GM21723 (cell line): ENCODE measurements around the gene UNK.
"Not testable (repeated sequence)": the region's sequence is repeated elsewhere in the genome, so short reads cannot be mapped to it uniquely, and the experiment has no call there.

ENCODE experiments used
- ATAC-seq: cut with Tn5 transposase; IDR thresholded peaks from one replicate; pipeline ENCODE4 v1.9.1; 2021; ENCODE audit warnings: mild to moderate bottlenecking, moderate library complexity; ENCODE audit not compliant: unreplicated experiment

Gene UNK

DNA sequence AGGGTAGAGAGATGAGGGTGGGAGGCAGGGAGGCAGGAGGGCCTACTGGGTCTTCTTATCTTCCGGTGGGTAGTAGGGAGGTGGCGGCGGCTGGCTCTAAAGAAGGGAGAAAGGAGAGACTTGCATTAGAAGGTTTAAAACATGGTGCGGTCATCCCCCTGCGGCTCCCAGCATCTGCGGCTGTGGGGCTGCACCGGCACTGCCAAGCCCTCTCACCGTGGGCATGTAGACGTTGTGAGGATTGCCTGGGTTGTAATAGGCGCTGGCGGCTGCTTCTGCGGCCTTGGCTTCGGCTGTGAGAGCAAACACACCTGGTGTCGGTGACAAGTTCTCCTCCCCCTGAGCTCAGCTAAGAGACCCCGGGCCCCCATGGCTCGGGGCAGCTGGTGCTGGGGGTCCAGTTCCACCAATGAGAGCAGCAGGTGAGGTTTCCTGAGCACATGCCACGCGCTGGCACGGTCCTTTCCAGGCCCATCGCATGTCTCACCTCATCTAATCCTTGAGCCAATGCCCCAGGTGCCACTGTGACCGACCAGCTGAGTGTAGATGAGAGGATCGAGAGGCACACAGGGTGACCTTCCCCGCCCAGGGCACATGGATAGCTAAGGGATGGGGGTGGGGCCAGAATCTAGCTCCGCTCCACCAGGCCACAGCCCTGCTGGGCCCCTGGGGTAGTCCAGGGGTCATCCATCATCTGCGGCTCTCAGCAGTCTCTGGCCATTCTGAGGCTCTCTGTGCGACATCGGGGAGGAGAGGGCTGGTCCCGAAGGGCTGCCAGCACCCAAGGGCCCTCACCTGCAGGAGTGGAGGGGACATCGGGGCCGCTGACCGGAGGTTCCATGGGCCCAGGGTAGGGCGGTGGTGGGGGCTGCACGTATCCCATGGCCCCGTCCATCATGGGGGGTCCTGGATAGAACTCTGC, 62.3 kb downstream of the UNK start:
- no peak for ATAC-seq

- no peak for ATAC-seq
Measured at GRCh38 chr17:75847614-75848522, 63.3 kb downstream of the UNK start.

DNA sequence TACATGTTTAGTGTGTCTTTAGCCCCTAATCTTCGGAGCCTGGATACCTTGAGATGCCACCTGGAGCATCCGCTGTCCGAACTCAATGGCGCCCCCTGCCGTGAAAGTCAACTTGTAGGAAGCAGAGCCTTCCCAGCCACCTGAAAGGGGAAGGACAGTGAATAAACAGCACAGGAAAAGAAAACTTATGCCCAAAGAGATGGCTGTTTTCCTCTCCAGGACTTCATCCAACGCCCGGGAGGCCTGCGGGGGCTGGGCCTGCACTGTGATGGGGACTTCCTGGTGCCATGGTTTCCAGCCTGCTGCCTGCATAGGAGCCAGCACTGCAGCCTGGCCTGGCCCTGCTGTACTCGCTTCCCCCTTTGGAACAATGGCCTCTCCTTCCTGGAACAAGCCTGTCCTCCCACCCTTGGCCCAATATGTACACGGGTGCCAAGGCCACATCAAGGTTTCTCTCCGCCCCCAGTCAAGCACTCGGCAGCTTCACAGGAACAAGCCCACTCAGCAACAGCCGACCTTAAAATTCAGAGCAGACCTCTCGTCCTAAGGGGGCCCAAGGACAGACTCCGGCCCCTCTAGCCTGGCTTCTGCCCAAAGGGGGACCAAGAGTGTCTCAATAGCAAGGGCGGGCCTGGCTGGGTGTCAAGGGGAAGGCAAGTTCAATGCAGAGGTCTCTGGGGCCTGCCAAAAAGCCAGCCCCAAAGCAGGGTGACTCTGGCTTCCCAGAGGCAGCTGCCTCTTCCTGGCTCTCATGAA, 64.1 kb downstream of the UNK start:
- no peak for ATAC-seq

GRCh38 chr17:75849279-75849646, 64.7 kb downstream of the UNK start:
- ATAC-seq = no peak

DNA sequence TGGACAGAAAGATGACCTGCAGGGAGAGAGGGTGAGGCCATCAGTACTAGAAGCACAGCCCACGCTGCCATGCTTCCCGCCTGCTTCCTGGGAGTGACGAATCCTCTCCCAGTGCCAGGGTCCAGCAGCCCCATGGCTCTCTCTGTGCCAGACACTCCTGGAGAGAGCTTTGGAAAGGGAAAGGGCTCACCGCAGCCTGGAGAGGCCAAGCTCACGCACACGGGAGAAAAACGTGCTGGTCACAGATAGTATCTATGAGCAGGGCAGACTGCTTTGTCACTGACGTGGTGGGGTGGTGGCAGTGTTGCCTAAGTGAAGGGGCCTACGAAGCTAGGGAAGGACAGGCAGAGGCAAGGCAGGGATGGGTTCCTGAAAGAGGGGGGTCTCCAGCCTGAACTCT, 65.1 kb downstream of the UNK start:
- no peak for ATAC-seq

- ATAC-seq = no peak
Measured at GRCh38 chr17:75850928-75851692, 66.5 kb downstream of the UNK start.

GRCh38 chr17:75851693-75851991, 67.0 kb downstream of the UNK start:
- not testable (repeated sequence) for ATAC-seq

GRCh38 chr17:75853433-75853832, 68.8 kb downstream of the UNK start:
- no peak for ATAC-seq

GRCh38 chr17:75854101-75854748, 69.6 kb downstream of the UNK start:
- ATAC-seq = no peak

DNA sequence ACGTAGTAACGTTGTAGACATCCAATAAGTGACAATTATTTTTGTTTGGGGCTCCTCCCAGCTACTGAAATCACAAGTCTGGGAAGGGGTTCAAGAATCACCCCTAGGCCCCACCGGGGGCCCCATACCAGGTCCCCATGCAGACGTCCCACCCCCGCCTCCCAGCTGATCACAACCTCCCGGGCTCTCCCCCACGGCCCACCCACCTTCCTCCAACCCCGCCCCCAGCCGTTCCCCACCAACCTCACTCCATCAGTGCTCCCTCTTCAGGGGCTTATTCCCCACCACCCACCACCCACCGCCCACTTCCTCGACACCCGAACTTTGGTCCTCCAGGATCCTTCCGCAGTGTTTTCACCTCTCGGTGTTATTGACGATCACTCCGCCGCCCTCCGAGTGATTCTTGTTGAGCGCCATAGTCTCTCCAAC, 70.3 kb downstream of the UNK start:
- ATAC-seq = no peak

DNA sequence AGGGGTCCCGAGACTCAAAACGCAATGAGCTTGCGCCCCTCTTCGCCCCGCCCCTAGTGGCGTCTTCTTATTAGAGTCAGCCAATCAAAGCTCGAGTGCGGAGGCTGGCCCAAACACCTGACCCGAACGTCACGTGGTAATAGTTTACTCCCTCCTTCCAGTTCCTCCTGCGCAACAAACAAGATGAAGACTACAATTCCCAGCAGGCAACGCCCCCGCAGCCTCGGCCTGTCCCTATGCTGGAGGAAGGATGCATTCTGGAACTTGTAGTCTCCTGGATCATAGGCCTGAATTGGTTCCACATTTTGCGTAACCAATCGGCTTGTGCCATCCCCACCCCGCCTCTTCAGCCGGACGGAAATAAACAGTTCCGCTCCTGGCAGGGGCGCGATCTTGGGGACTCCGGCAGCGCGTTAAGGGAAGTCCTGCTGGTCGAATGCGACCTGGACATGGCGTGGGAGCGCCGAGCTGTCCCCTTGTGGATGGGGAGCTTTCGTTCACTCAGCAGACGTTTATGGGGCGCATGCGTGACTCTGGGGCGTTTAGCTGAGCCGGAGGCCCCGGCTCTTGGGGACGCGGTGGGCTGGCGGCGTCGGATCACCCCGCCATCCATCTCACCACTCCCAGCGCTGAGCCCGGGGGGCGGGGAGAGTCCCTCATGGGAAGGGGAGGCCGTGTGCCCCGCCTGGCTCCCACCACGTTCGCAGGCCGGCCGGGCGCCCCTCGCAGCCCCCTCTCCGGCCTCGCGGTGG, 70.9 kb downstream of the UNK start, which contains the start of gene WBP2:
TSS of gene WBP2 (minus strand) at position 26 of the 752 bp plus-strand sequence. CDS start 38 bp downstream, outside the sequence.
- ATAC-seq = peak; percentile 86

DNA sequence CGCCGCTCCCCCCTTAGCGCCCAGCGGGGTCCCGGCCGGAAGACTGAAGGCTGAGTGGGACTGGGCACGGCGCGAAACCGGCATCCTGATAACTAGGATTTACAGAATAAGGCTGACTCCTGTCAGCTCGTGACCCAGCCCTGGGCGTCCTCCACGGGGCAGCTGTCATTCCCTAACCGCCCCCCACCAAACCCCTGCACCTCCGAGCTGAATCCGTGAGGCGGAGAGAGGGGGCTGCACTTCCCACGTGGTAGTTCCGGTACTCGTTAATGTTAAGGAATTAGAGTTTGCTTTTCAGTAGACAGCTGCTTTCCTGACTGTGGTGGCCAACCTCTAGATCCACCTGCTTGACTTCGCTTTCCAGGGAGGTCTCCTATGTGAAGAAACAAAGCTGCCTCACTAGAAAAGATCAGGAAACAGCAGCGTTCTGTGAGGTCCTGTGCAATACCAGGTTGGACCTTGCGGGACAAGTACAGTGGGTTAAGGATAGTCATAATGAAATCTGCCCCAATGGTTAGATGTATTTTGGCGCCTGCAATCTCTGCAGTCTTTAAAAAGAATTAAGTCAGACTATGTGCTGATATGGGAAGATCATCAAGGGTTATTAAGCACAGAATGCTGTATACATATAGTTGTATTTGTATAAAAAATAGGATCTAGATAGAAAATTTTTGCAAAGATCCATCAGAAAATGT, 71.6 kb downstream of the UNK start:
- ATAC-seq = peak; percentile 37

- ATAC-seq = not testable (repeated sequence)
Measured at GRCh38 chr17:75859358-75859757, 74.8 kb downstream of the UNK start.

DNA sequence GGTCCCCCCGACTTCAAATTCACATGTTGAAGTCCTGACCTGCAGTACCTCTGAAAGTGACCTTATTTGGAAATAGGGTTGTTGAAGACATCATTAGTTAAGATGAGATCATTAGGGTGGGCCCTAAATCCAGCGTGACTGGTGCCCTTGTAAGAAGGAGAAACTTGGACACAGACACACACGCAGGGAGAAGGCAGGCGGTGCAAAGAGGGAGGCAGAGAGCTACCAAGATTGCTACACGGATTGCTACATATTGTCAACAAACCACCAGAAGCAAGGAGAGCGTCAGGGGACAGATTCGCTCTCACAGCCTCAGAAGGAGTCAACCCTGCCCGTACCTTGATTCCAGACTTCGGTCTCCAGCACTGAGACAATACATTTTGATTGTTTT, 77.3 kb downstream of the UNK start:
- ATAC-seq = no peak

- ATAC-seq = peak; percentile 79
Measured at GRCh38 chr17:75864448-75864871, 79.9 kb downstream of the UNK start.

GRCh38 chr17:75864887-75865286, 80.3 kb downstream of the UNK start:
- ATAC-seq = peak; percentile 26

- not testable (repeated sequence) for ATAC-seq
Measured at GRCh38 chr17:75865404-75866188, 81.0 kb downstream of the UNK start.
